ENCODE measurements around the gene GRM4.

Gene GRM4

DNA sequence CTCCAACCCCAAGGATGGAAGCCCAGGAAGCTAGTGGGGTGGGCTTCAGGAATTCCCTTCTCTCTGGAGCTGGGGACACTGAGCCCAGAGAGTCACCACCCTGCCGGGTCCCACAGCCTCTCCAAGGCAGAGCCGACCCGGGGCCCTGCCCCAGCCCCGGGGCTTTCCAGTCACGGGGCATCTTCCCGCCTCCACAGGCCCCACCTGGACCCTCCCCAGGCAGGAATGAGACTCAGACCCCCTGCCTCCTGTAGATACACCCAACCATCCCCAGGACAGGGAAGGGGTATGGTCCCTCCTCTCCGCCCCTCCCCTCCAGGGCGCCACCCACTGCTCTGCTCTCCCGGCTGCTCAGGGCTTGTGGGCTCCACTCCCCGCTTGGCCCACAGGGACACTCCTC is 53.3 kb downstream of the GRM4 start:
- no peak overlapping the region for H3K4me3 ChIP-seq (ENCODE audit: low read length)
- H2AFZ ChIP-seq (ENCODE audit: low read length) = no peak overlapping the region
- H3K9me2 ChIP-seq (replicated peaks; ENCODE audit: insufficient read depth, low read length) = no peaks in the 10 kb centered on the region
- no peak overlapping the region for H3K27ac ChIP-seq (ENCODE audit: low read length)
- no peak for TF ChIP-seq EZH2 (optimal IDR thresholded peaks at IDR 0.05; ENCODE audit: low read depth, low read length)
- TF ChIP-seq EZH2phosphoT487 (IDR thresholded peaks at IDR 0.05; ENCODE audit: low read length) = no peak
- TF ChIP-seq CTCF (IDR thresholded peaks at IDR 0.05; ENCODE audit: low read length) = no peak
- H3K79me2 ChIP-seq (ENCODE audit: low read length) = no peaks in the 10 kb centered on the region
- no peaks in the 10 kb centered on the region for H3K36me3 ChIP-seq (replicated peaks; ENCODE audit: insufficient read depth, low read length)
- no peak overlapping the region for H3K9ac ChIP-seq (ENCODE audit: low read length)
- H3K4me2 ChIP-seq (ENCODE audit: low read depth, low read length) = no peak overlapping the region
- no peaks in the 10 kb centered on the region for H3K9me3 ChIP-seq (replicated peaks; ENCODE audit: insufficient read depth, low read length)
- no peaks in the 10 kb centered on the region for H3F3A ChIP-seq (ENCODE audit: insufficient read depth, low read length)
- H4K20me1 ChIP-seq (ENCODE audit: insufficient read depth, low read length) = no peaks in the 10 kb centered on the region
- DNase-seq = no peak
- H3K4me1 ChIP-seq (ENCODE audit: low read length) = peaks cover under 1% of the 10 kb centered on the region
- H3K27me3 ChIP-seq (replicated peaks; ENCODE audit: insufficient read depth, low read length) = peaks cover 60% of the 10 kb centered on the region

GRCh38 chr6:34090935-34091334 is 55.0 kb downstream of the GRM4 start:
- H3K27ac ChIP-seq (ENCODE audit: low read length) = no peak overlapping the region
- no peak for DNase-seq
- TF ChIP-seq CTCF (IDR thresholded peaks at IDR 0.05; ENCODE audit: low read length) (no peak), EZH2 (optimal IDR thresholded peaks at IDR 0.05; ENCODE audit: low read depth, low read length) (no peak), EZH2phosphoT487 (IDR thresholded peaks at IDR 0.05; ENCODE audit: low read length) (no peak)

GRCh38 chr6:34090529-34090928 is 55.4 kb downstream of the GRM4 start:
- Histone ChIP-seq H3K4me1 (ENCODE audit: low read length) (no peaks in the 10 kb centered on the region), H3K36me3 (replicated peaks; ENCODE audit: insufficient read depth, low read length) (no peaks in the 10 kb centered on the region), H3K27me3 (replicated peaks; ENCODE audit: insufficient read depth, low read length) (peaks cover 57% of the 10 kb centered on the region), H3K27ac (ENCODE audit: low read length) (no peak overlapping the region), H3K4me2 (ENCODE audit: low read depth, low read length) (no peak overlapping the region), H4K20me1 (ENCODE audit: insufficient read depth, low read length) (no peaks in the 10 kb centered on the region), H3K4me3 (ENCODE audit: low read length) (no peak overlapping the region), H3K9me2 (replicated peaks; ENCODE audit: insufficient read depth, low read length) (no peaks in the 10 kb centered on the region), H3F3A (ENCODE audit: insufficient read depth, low read length) (no peaks in the 10 kb centered on the region), H3K9ac (ENCODE audit: low read length) (no peak overlapping the region), H3K79me2 (ENCODE audit: low read length) (no peaks in the 10 kb centered on the region), H2AFZ (ENCODE audit: low read length) (no peak overlapping the region), H3K9me3 (replicated peaks; ENCODE audit: insufficient read depth, low read length) (no peaks in the 10 kb centered on the region)
- no peak for DNase-seq
- TF ChIP-seq CTCF (IDR thresholded peaks at IDR 0.05; ENCODE audit: low read length) (no peak), EZH2 (optimal IDR thresholded peaks at IDR 0.05; ENCODE audit: low read depth, low read length) (no peak), EZH2phosphoT487 (IDR thresholded peaks at IDR 0.05; ENCODE audit: low read length) (no peak)

More at GRCh38 chr6:34090935-34091334, 55.0 kb downstream of the GRM4 start:
- Histone ChIP-seq H3K4me1 (ENCODE audit: low read length) (no peaks in the 10 kb centered on the region), H3K27me3 (replicated peaks; ENCODE audit: insufficient read depth, low read length) (peaks cover 57% of the 10 kb centered on the region), H2AFZ (ENCODE audit: low read length) (no peak overlapping the region), H3K79me2 (ENCODE audit: low read length) (no peaks in the 10 kb centered on the region), H3K36me3 (replicated peaks; ENCODE audit: insufficient read depth, low read length) (no peaks in the 10 kb centered on the region), H4K20me1 (ENCODE audit: insufficient read depth, low read length) (no peaks in the 10 kb centered on the region), H3K4me2 (ENCODE audit: low read depth, low read length) (no peak overlapping the region), H3F3A (ENCODE audit: insufficient read depth, low read length) (no peaks in the 10 kb centered on the region), H3K9me3 (replicated peaks; ENCODE audit: insufficient read depth, low read length) (no peaks in the 10 kb centered on the region), H3K4me3 (ENCODE audit: low read length) (no peak overlapping the region), H3K9me2 (replicated peaks; ENCODE audit: insufficient read depth, low read length) (no peaks in the 10 kb centered on the region), H3K9ac (ENCODE audit: low read length) (no peak overlapping the region)
